Stimulated activated CD4-positive, alpha-beta T cell treated with anti-CD3 and anti-CD28 coated beads, Interleukin-2, amount 100 ng/mL, for 48 hours (primary cell): ENCODE measurements around the gene TRIP10.
"Not testable (repeated sequence)": the region's sequence is repeated elsewhere in the genome, so short reads cannot be mapped to it uniquely, and the experiment has no call there.

Experiments used
- DNase-seq, 2 donors: peaks; one replicate each; pipeline ENCODE4 v3.0.0-alpha.2; 2020

TRIP10 gene

GRCh38 chr19:6771648-6772027, 32.2 kb downstream of the TRIP10 start:
- not testable (repeated sequence) for DNase-seq

GRCh38 chr19:6772028-6772865, 32.8 kb downstream of the TRIP10 start, which contains the start of gene VAV1:
Gene VAV1, plus strand, starts transcription at chr19:6772708. Its CDS starts 100 bp downstream, at chr19:6772808.
- DNase-seq: peak; percentile 57 to 62

DNA sequence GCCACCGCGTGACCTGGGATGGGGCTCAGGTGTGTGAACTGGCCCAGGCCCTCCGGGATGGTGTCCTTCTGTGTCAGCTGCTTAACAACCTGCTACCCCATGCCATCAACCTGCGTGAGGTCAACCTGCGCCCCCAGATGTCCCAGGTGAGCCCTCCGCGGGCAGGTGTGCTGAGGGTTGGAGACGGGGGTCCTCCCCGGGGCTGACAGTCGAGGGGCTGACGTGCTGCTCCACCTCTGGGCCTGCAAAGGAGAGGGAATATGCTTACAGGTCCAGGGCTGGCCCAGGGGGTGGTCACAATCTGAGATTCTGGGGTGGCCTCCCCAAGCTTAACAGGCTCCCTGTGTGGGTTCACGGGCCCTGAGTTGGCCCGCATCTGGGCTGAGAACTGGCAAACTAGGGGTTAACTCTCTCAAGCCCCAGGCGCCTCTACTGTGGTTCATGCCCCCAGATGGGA, 33.4 kb downstream of the TRIP10 start:
- no peak for DNase-seq

DNA sequence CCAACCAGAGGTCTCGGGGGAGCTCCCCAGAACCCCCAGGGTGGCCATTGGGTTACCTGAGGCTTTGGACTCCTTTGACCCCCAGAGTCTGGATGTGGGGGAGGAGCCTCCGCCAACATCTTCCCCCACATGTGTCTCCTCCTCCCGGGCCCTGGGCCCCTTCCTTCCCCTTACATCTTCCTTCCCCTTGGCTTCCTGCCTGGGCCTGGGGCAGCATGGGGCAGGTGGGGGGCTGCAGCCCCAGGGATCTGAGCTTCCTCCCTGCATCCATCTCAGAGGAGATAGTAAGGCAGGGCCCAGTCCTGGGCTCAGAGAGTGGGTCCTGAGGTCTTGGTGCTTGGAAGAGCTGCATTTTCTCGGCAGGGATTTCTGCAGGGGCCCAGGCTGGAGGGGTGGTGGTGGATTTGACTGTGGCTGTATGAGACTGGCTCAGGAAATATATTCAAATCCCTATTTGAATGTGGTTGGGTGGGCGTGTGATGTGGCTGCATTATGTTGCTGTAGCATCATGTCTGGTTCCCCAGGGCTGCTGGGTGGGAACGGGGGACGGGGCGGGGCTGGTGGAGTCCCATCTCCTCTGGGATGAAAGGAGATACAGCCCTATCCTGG, 33.9 kb downstream of the TRIP10 start:
- peak; percentile 48 to 49 for DNase-seq

GRCh38 chr19:6774821-6775707, 35.6 kb downstream of the TRIP10 start:
- no peak for DNase-seq

GRCh38 chr19:6776045-6776444, 36.6 kb downstream of the TRIP10 start:
- not testable (repeated sequence) for DNase-seq

DNA sequence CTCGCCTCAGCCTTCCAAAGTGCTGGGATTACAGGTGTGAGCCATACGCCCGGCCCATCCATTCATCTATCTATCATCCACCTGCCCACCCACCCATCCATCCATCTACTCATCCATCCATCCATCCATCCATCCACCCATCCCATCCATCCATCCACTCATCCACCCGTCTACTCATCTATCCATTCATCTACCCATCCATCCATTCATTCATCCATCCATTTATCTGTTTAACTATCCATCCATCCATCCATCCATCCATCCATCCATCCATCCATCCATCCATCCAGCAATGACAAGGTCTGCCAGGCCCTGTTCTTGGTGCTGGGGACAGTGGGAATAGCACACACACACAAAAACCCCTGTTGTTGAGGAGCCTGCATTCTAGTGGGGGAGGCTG, 37.5 kb downstream of the TRIP10 start:
- DNase-seq: no peak

DNA sequence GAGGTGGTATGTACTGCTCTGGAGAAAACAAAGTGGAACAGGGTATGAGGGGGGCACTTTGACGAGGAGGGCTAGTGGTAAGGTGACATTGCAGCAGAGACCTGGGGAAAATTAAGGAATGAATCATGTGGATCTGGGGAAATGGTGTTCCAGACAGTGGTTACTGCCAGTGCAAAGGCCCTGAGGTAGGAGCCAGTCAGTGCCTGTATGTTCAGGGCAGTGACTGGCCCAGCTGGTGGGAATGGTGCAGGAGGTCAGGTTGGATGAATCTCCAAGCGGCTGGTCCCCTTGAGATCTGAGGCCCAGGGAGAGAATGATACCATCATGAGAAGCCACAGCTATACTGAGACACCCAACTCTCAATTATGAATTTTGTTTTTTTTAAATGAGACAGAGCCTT, 38.0 kb downstream of the TRIP10 start:
- no peak for DNase-seq

DNA sequence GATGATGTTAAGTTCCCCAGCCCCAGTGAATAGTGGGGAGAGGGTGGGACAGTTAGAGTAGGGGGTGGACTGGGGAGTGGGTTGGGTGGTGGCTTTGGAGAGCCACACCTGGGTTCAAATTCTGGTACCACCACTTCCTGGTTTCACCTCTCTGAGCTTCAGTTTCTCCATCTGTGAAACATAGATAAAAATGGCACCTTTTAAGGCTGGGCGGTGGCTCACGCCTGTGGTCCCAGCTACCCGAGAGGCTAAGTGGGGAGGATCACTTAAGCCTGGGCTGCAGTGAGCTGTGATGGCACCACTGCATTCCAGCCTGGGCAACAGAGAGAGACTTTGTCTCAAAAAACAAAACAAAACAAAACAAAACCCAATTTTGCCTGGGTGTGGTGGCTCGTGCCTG, 38.9 kb downstream of the TRIP10 start:
- DNase-seq: no peak

DNA sequence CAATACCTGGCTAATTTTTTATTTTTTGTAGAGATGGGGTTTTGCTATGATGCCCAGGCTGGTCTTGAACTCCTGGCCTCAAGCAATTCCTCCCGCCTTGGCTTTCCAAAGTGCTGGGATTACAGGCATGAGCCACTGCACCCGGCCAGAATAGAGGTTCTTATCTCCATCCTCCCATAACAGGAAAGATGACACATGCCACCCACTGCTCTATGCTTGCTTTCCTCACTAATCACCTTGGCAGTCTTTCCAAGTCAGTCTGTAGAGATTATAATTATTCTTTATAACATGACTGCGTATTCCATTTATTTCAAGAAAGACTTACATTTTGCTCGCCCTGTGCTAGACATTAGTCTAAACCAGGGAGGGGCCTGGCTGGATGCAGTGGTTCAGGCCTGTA, 39.7 kb downstream of the TRIP10 start:
- DNase-seq: no peak

DNA sequence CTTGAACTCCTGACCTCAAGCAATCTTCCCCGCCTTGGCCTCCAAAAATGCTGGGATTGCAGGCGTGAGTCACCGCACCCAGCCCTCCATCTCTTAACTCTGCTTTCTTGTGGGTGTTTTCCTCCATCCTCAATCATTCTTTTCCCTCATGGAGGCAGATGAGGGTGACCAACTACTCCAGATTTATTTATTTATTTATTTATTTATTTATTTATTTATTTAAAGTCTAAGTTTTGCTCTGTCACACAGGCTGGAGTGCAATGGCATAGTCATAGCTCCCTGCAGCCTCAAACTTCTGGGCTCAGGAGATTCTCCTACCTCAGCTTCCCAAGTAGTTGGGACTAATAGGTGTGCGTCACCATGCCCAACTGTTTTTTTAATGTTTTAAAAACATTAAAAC, 47.9 kb downstream of the TRIP10 start:
- no peak for DNase-seq

DNA sequence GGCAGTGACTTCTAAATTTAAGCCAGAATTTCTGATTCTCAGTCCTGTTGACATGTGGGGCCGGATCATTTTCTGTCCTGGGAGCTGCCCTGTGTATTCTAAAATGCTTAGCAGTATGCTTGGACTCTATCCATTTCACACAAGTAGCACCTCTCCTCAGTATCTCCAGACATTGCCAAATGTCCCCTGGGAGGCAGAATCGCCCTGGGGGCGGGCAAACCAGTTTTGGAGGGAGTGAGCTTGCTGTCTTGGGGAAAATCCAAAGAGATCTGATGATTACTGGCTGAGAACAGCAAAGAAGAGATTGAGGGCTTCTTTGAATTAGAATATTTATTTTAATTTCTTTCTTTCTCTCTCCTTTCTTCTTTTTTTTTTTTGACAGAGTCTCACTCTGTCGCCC, 49.4 kb downstream of the TRIP10 start:
- no peak for DNase-seq

- DNase-seq: no peak
Measured at GRCh38 chr19:6790194-6791128, 51.0 kb downstream of the TRIP10 start.

- DNase-seq: no peak
Measured at GRCh38 chr19:6791237-6791636, 51.8 kb downstream of the TRIP10 start.

GRCh38 chr19:6793411-6793810, 53.9 kb downstream of the TRIP10 start:
- no peak for DNase-seq

GRCh38 chr19:6793973-6794372, 54.5 kb downstream of the TRIP10 start:
- no peak for DNase-seq

- no peak for DNase-seq
Measured at GRCh38 chr19:6794686-6795431, 55.4 kb downstream of the TRIP10 start.

DNA sequence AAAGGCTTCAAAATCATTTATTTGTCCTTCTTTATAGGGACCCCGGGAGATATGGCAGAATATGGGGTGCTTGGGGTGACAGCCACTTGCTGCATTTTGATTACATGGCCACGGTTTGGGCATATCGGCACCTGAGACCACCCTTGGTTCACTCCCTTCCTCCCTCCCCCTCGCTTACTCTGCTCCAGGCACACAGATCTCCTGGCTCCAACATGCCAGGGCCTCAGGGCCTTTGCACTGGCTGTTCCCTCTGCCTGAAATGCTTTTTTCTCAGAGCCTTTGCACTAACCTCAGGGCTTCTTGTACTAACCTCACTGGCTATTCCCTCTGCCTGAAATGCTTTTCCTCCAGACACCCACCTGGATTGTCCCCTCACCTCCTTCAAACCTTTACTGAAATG, 56.8 kb downstream of the TRIP10 start:
- no peak for DNase-seq

- DNase-seq: no peak
Measured at GRCh38 chr19:6797646-6798045, 58.2 kb downstream of the TRIP10 start.

DNA sequence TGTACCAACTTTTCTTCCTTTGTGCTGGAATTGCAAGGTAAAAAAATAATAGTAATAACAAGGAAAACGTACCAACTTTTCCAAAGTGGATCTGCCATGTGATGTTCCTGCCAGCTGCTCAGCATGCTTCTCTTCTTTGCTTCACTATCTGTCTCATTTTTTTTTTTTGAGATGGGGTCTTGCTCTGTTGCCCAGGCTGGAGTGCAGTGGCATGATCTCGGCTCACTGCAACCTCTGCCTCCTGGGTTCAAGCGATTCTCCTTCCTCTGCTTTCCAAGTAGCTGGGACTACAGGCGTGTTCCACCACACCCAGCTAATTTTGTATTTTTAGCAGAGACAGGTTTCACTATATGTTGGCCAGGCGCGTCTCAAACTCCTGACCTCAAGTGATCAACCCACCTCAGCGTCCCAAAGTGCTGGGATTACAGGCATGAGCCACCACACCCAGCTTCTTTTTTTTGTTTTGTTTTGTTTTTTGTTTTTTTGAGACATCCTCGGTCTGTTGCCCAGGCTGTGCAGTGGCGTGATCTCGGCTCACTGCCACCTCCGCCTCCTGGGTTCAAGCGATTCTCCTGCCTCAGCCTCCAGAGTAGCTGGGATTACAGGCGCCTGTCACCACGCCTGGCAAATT, 60.8 kb downstream of the TRIP10 start:
- DNase-seq: not testable (repeated sequence)

- DNase-seq: no peak
Measured at GRCh38 chr19:6800991-6801484, 61.6 kb downstream of the TRIP10 start.
